ENCODE data around the gene FUOM. TPM values are rescaled to one million over a fixed set of nuclear protein-coding genes. Genes with fewer than 3 reads are reported as not detected.

FUOM gene
- total and polyA plus RNA-seq, 2 experiments from 2014 or later, result 30.8 to 33.9 TPM

DNA sequence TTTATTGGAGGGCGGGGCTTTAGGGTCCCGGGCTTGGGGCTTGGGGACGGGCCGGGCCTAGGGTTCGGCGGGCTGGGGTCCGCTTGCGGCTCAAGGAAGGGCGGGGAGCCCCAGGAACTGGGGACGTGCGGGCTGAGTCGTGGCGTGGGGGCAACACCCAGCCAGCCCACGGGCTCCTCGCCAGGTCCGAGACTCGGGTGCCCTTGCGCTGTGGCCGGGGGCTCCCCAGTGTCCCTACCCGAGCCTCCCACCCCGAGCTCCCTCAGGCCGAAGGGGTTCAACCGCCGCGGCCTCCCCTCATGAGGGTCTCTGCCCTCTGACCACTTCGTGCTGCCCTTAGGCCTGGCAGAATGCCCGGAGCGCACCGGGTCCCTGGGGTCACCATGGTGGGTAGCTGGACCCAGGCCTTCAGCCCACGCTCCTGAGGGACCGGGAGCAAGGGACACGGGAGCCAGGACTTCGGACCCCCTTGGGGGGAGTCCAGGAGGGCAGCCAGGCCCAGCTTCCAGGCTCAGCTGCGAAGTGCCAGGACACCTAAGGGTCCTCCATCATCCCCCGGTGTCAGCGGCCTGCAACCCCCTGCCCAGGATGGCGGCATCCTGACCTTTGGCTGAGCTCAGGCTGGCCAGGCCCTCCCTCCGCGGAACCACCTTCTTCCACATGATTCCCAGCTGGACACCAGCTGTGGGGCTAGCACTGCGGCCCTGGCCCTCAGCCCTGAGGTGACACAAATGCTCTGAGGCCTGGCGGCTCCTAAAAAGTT is 524 bp upstream of the FUOM start:
- ATAC-seq (peak; percentile 54), DNase-seq (ENCODE audit: low spot score) (peak; percentile 60)
- Mint-ChIP-seq H3K9me3 (no peaks in the 10 kb centered on the region), H3K36me3 (ENCODE audit: low read depth) (peaks cover 21% of the 10 kb centered on the region), H3K27ac (no peak overlapping the region), H3K4me3 (peak overlapping the region; percentile 17; the same call in 1 of the 3 replicates), H3K27me3 (ENCODE audit: insufficient read depth, low read depth, poor library complexity) (peaks cover 9% of the 10 kb centered on the region), H3K4me1 (no peaks in the 10 kb centered on the region; the same call in 2 of the 3 replicates)
- Histone ChIP-seq H3K9me2 (ENCODE audit: insufficient read depth) (no peaks in the 10 kb centered on the region), H3K27me3 (ENCODE audit: insufficient read depth) (peaks cover 6% of the 10 kb centered on the region; the same call in 1 of the 2 replicates), H3K4me3 (peak overlapping the region; percentile 30; the same call in 1 of the 2 replicates), H3F3A (replicated peaks; ENCODE audit: low read depth) (peaks cover 3% of the 10 kb centered on the region; the same call in 1 of the 2 replicates), H3K4me1 (ENCODE audit: insufficient read depth) (no peaks in the 10 kb centered on the region), H3K4me2 (peak overlapping the region; percentile 43; the same call in 1 of the 2 replicates), H3K27ac (ENCODE audit: low read depth) (no peak overlapping the region), H2AFZ (no peak overlapping the region), H4K20me1 (replicated peaks; ENCODE audit: insufficient read depth) (no peaks in the 10 kb centered on the region; the same call in 1 of the 2 replicates), H3K36me3 (ENCODE audit: insufficient read depth) (no peaks in the 10 kb centered on the region), H3K79me2 (replicated peaks; ENCODE audit: insufficient read depth) (0 out of 2 replicates have a peak, but pooled peaks cover 4% of the 10 kb centered on the region)
- no peak for TF ChIP-seq POLR2AphosphoS5 (IDR thresholded peaks at IDR 0.05; ENCODE audit: low read depth)
- TF ChIP-seq, protein P1, sequence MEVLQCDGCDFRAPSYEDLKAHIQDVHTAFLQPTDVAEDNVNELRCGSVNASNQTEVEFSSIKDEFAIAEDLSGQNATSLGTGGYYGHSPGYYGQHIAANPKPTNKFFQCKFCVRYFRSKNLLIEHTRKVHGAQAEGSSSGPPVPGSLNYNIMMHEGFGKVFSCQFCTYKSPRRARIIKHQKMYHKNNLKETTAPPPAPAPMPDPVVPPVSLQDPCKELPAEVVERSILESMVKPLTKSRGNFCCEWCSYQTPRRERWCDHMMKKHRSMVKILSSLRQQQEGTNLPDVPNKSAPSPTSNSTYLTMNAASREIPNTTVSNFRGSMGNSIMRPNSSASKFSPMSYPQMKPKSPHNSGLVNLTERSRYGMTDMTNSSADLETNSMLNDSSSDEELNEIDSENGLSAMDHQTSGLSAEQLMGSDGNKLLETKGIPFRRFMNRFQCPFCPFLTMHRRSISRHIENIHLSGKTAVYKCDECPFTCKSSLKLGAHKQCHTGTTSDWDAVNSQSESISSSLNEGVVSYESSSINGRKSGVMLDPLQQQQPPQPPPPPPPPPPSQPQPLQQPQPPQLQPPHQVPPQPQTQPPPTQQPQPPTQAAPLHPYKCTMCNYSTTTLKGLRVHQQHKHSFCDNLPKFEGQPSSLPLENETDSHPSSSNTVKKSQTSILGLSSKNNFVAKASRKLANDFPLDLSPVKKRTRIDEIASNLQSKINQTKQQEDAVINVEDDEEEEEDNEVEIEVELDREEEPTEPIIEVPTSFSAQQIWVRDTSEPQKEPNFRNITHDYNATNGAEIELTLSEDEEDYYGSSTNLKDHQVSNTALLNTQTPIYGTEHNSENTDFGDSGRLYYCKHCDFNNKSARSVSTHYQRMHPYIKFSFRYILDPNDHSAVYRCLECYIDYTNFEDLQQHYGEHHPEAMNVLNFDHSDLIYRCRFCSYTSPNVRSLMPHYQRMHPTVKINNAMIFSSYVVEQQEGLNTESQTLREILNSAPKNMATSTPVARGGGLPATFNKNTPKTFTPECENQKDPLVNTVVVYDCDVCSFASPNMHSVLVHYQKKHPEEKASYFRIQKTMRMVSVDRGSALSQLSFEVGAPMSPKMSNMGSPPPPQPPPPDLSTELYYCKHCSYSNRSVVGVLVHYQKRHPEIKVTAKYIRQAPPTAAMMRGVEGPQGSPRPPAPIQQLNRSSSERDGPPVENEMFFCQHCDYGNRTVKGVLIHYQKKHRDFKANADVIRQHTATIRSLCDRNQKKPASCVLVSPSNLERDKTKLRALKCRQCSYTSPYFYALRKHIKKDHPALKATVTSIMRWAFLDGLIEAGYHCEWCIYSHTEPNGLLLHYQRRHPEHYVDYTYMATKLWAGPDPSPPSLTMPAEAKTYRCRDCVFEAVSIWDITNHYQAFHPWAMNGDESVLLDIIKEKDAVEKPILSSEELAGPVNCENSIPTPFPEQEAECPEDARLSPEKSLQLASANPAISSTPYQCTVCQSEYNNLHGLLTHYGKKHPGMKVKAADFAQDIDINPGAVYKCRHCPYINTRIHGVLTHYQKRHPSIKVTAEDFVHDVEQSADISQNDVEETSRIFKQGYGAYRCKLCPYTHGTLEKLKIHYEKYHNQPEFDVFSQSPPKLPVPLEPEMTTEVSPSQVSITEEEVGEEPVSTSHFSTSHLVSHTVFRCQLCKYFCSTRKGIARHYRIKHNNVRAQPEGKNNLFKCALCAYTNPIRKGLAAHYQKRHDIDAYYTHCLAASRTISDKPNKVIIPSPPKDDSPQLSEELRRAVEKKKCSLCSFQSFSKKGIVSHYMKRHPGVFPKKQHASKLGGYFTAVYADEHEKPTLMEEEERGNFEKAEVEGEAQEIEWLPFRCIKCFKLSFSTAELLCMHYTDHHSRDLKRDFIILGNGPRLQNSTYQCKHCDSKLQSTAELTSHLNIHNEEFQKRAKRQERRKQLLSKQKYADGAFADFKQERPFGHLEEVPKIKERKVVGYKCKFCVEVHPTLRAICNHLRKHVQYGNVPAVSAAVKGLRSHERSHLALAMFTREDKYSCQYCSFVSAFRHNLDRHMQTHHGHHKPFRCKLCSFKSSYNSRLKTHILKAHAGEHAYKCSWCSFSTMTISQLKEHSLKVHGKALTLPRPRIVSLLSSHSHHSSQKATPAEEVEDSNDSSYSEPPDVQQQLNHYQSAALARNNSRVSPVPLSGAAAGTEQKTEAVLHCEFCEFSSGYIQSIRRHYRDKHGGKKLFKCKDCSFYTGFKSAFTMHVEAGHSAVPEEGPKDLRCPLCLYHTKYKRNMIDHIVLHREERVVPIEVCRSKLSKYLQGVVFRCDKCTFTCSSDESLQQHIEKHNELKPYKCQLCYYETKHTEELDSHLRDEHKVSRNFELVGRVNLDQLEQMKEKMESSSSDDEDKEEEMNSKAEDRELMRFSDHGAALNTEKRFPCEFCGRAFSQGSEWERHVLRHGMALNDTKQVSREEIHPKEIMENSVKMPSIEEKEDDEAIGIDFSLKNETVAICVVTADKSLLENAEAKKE (CRISPR knock-in tag; IDR thresholded peaks at IDR 0.05), result no peak
- TF ChIP-seq EZH2 (IDR thresholded peaks at IDR 0.05; ENCODE audit: low read depth, unreplicated experiment), result no peak
- TF ChIP-seq NANOG (IDR thresholded peaks at IDR 0.05; ENCODE audit: borderline replicate concordance), result no peak
- TF ChIP-seq, protein P2, sequence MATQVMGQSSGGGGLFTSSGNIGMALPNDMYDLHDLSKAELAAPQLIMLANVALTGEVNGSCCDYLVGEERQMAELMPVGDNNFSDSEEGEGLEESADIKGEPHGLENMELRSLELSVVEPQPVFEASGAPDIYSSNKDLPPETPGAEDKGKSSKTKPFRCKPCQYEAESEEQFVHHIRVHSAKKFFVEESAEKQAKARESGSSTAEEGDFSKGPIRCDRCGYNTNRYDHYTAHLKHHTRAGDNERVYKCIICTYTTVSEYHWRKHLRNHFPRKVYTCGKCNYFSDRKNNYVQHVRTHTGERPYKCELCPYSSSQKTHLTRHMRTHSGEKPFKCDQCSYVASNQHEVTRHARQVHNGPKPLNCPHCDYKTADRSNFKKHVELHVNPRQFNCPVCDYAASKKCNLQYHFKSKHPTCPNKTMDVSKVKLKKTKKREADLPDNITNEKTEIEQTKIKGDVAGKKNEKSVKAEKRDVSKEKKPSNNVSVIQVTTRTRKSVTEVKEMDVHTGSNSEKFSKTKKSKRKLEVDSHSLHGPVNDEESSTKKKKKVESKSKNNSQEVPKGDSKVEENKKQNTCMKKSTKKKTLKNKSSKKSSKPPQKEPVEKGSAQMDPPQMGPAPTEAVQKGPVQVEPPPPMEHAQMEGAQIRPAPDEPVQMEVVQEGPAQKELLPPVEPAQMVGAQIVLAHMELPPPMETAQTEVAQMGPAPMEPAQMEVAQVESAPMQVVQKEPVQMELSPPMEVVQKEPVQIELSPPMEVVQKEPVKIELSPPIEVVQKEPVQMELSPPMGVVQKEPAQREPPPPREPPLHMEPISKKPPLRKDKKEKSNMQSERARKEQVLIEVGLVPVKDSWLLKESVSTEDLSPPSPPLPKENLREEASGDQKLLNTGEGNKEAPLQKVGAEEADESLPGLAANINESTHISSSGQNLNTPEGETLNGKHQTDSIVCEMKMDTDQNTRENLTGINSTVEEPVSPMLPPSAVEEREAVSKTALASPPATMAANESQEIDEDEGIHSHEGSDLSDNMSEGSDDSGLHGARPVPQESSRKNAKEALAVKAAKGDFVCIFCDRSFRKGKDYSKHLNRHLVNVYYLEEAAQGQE (IDR thresholded peaks at IDR 0.05; ENCODE audit: unreplicated experiment), result no peak
- TF ChIP-seq JUNB (IDR thresholded peaks at IDR 0.05; ENCODE audit: unreplicated experiment), result no peak
- TF ChIP-seq, protein P3, sequence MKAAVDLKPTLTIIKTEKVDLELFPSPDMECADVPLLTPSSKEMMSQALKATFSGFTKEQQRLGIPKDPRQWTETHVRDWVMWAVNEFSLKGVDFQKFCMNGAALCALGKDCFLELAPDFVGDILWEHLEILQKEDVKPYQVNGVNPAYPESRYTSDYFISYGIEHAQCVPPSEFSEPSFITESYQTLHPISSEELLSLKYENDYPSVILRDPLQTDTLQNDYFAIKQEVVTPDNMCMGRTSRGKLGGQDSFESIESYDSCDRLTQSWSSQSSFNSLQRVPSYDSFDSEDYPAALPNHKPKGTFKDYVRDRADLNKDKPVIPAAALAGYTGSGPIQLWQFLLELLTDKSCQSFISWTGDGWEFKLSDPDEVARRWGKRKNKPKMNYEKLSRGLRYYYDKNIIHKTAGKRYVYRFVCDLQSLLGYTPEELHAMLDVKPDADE (IDR thresholded peaks at IDR 0.05), result no peak
- TF ChIP-seq, protein P4, sequence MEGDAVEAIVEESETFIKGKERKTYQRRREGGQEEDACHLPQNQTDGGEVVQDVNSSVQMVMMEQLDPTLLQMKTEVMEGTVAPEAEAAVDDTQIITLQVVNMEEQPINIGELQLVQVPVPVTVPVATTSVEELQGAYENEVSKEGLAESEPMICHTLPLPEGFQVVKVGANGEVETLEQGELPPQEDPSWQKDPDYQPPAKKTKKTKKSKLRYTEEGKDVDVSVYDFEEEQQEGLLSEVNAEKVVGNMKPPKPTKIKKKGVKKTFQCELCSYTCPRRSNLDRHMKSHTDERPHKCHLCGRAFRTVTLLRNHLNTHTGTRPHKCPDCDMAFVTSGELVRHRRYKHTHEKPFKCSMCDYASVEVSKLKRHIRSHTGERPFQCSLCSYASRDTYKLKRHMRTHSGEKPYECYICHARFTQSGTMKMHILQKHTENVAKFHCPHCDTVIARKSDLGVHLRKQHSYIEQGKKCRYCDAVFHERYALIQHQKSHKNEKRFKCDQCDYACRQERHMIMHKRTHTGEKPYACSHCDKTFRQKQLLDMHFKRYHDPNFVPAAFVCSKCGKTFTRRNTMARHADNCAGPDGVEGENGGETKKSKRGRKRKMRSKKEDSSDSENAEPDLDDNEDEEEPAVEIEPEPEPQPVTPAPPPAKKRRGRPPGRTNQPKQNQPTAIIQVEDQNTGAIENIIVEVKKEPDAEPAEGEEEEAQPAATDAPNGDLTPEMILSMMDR (conservative IDR thresholded peaks at IDR 0.05; ENCODE audit: low read depth in 2 of 2), result no peak
- TF ChIP-seq CREB1 (CRISPR knock-in tag; IDR thresholded peaks at IDR 0.05; ENCODE audit: low read depth), result no peak
- TF ChIP-seq EZH2phosphoT487 (IDR thresholded peaks at IDR 0.05; ENCODE audit: unreplicated experiment), result no peak
- no peak for TF ChIP-seq ZNF114 (CRISPR knock-in tag; IDR thresholded peaks at IDR 0.05)
- TF ChIP-seq STAT1 (IDR thresholded peaks at IDR 0.05; ENCODE audit: unreplicated experiment), result no peak
- TF ChIP-seq ZNF331 (CRISPR knock-in tag; IDR thresholded peaks at IDR 0.05; ENCODE audit: low read depth), result no peak

All from GM23338 (cell line).